OCI-LY1 (cell line): ENCODE results near the gene HNRNPF.

Source experiments
- CTCF ChIP-seq: fragments of 200-600 bp; sonication (generic), shearing (Covaris generic); IDR thresholded peaks from 2 replicates; pipeline ENCODE4 v1.5.1; 2017; ENCODE audit warnings: mild to moderate bottlenecking, antibody characterized with exemption, low read length, moderate library complexity, mixed read lengths
- EZH2 ChIP-seq: fragments of 200-600 bp; sonication (generic), shearing (Covaris generic); IDR thresholded peaks from 2 replicates; pipeline ENCODE4 v1.8.0; 2017; ENCODE audit warnings: borderline replicate concordance, mixed run types, mild to moderate bottlenecking, antibody characterized with exemption, low read length, moderate library complexity, mixed read lengths

GRCh38 chr10:43444323-43444722 lies 35.3 kb upstream of the HNRNPF start:
- TF ChIP-seq CTCF (no peak), EZH2 (no peak)
